Caki2 (cell line): ENCODE data around the gene EMP2. TPM values are rescaled to one million over a fixed set of nuclear protein-coding genes. Genes with fewer than 3 reads are reported as not detected.
"Not testable (repeated sequence)": the region's sequence is repeated elsewhere in the genome, so short reads cannot be mapped to it uniquely, and the experiment has no call there.

Source experiments
- DNase-seq: peaks from one replicate; pipeline ENCODE4 v3.0.0-alpha.2; 2015; ENCODE audit warnings: low read depth
- in situ Hi-C: cut with HindIII; loops from 2 replicates; pipeline ENCODE4 v1.10.0; 2016; ENCODE audit warnings: low sequenced_read_pairs, low pct_unique_long_range_greater_than_20kb, mixed read lengths
- total RNA-seq: library from RNA; depleted of rRNA; stranded (reverse); fragments of >200 nt; shearing (Covaris generic); gene quantifications from 2 replicates; pipeline ENCODE4 v1.2.3, GENCODE V29; 2014; ENCODE audit warnings: low replicate concordance

EMP2 gene
- total RNA-seq, 1 experiment from 2014 or later = 4.2 TPM

DNA sequence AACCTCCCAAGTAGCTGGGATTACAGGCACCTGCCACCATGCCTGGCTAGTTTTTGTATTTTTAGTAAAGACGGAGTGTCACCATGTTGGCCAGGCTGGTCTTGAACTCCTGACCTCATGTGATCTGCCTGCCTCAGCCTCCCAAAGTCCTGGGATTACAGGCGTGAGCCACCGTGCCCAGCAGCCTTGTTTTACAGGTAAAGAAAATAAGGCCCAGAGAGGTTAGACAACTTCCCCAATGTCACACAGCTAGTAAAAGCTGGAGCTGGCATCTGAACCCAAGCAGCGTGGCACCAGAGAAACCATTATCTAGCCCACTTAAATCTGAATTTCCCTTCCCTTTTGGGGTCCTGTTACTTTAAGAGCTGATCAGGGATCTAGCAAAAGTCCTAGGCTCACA, 20.6 kb downstream of the EMP2 start:
- in situ Hi-C loops, DNase-seq: not testable (repeated sequence)

- in situ Hi-C loops = no loop called here
- DNase-seq = no peak
Observed at GRCh38 chr16:10558746-10559641, 21.4 kb downstream of the EMP2 start.

DNA sequence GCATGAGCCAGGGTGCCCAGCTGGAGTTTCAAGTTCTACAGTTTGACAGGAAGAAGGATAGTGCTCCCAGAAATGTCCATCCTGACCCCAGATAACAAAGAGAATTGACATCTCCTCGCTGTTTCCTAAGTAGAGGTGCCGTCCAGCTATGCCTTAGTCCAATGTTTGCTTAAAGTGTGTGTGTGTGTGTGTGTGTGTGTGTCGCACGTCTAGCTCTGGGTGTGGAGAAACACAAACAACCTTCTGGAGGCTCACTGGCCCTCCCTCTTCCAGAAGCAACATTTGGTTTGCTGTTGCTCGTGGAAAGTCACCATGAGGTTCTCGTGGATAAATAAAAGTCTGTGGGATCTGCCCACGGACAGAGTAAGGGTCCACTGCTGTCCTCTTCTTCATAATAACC, 22.1 kb downstream of the EMP2 start:
- in situ Hi-C loops = no loop called here

DNA sequence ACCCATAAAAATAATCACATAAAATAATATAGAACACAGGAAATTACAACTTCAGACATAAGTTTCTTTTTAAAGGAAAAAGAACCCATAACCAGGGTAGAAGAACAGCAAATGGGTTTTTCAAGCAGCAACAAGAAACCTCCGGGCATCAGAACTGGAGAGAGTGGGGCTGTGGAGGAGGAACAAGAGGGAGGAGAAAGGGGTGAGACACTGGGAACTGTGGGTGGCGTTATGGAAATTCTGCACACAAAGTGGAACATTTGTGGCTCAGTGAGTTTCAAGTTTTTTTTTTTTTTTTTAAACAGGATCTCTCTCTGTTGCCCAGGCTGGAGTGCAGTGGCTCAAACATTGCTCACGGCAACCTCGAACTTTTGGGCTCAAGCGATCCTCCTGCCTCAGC, 22.6 kb downstream of the EMP2 start:
- DNase-seq = no peak
- in situ Hi-C loops = no loop called here

More for the DNA sequence above, 22.1 kb downstream of the EMP2 start:
- no peak for DNase-seq

GRCh38 chr16:10556236-10556635, 24.2 kb downstream of the EMP2 start:
- in situ Hi-C loops = no loop called here

GRCh38 chr16:10554569-10554968, 25.8 kb downstream of the EMP2 start:
- in situ Hi-C loops = no loop called here

More at GRCh38 chr16:10556236-10556635, 24.2 kb downstream of the EMP2 start:
- DNase-seq = no peak

DNA sequence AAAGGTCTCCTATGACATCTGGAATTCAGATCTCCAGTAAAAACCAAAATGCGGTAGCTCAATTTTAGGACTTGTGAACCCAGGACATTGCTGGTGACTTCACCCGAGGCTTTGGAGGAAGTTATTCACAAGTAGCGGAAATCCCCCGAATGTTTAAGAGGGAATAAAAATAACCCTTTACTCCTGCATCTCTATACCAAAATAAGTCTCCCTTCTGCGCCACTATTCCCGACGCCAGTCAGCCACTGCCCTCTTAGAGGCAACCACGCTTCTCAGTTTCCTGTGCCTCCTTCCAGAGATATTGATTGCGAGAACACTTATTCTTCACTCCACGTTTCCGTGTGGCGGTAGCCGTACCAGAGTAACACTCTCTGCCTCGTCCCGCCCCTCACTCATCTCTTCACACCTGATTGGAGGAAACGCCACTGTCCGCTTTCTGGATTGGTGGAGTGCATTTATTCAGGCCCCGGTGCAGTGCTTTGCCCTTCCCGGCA, 27.4 kb downstream of the EMP2 start:
- DNase-seq = no peak
- in situ Hi-C loops = no loop called here

More at GRCh38 chr16:10554569-10554968, 25.8 kb downstream of the EMP2 start:
- DNase-seq = no peak

DNA sequence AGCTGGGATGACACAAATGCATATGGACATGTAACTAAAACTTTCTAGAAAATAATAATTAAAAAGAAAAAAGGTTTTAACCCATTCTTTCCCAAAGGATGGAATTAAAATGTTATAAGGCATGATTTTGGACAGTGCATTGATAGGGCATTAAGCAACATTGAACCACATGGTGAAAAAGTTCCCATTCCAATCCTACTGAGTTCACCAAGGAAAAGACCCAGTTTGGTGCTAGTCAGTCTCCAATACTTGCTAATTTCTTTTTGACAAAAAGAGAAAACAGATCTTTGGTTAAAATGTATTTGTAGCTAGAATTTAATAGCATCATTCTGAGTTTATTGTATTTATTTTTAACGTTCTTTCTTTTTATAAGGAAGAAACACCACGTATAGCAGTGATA, 28.1 kb downstream of the EMP2 start:
- in situ Hi-C loops = no loop called here
- DNase-seq = no peak

GRCh38 chr16:10551881-10552280, 28.5 kb downstream of the EMP2 start:
- DNase-seq = no peak
- in situ Hi-C loops = no loop called here

DNA sequence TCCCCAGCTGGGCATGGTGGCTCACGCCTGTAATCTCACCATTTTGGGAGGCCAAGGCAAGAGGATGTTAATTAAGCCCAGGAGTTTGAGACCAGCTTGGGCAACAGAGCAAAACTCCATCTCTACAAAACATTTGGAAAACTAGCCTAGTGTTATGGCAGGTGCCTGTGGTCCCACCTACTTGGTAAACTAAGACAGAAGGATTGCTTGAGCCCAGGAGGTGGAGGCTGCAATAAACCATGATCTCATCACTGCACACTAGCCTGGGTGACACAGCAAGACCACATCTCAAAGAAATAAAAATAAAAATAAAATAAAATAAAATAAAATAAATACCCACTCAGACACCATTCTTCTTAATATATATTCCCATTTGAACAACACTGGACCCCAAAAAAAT, 32.0 kb downstream of the EMP2 start:
- in situ Hi-C loops = no loop called here
- DNase-seq = no peak

GRCh38 chr16:10547708-10548107, 32.7 kb downstream of the EMP2 start:
- no peak for DNase-seq
- in situ Hi-C loops = no loop called here

DNA sequence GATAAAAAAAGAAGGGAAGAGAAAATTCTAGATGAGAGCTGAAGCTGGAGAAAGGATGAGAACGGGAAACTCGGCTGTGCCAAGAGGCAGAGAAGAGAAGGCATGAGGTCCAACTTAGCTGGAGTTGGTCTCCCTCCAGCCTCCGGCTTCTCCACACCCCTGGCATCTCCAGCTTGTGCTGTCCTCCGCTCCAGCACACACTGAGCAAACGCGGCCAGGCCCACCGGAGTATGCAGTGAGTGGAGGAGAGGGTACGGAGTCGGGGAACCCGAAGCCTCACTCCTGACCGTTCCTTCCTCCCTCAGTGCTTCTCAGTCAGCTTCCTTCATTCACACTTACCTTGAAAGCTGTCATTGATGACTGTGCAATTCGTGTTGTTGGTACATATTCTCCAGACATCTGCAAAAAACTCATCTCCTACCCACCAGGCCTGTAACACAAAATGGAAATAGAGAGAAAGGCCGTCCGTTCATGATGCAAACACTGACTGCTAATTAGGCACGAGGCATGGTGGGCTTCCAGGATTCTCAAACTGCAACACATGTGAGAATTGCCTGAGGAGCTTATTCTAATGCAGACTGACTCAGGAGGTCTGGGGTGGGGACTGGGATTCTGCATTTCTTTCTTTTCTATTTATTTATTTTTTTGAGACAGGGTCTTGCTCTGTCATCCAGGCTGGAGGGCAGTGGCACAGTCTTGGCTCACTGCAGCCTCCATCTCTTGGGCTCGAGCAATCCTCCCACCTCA, 37.0 kb downstream of the EMP2 start:
- in situ Hi-C loops = no loop called here
- no peak for DNase-seq

GRCh38 chr16:10541366-10541765, 39.0 kb downstream of the EMP2 start:
- in situ Hi-C loops = no loop called here
- no peak for DNase-seq

DNA sequence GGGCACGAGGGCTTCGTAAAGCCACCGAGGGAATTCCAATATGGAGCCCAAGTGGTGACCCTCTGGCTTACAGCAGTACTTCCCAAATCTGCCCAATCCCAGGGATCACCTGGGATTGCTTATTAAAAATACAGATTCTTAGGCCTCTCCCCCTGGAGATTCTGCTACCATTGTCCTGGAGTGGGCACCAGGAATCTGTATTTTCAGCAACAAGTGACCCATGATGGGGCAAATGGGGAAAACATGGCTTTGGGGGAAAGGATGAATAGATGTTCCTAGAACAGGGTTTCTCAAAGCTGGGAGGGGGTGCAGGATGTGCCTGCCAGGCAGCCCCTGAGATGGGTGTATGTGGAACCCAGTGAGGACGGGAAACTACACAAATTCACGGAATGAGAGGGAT, 40.6 kb downstream of the EMP2 start:
- in situ Hi-C loops = no loop called here
- DNase-seq = no peak

GRCh38 chr16:10539236-10539635, 41.2 kb downstream of the EMP2 start:
- DNase-seq = no peak
- in situ Hi-C loops = no loop called here

DNA sequence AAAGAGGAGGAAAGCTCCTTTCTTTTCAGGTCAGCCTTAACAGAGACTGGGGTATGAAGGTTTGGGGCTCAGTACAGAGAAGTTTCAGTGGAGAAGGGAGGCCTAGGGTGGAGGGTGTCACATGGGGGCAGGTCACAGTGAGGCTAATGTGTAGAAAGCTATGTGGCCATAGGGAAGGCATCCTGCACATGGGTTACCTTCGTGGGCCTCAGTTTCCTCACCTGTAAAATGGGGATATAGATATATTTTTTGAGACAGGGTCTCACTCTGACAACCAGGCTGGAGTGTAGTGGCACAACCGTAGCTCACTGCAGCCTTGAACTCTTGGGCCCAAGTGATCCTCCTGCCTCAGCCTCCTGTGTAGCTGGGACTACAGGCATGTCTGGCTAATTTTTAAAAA, 41.8 kb downstream of the EMP2 start:
- in situ Hi-C loops = no loop called here
- no peak for DNase-seq

GRCh38 chr16:10537946-10538345, 42.5 kb downstream of the EMP2 start:
- in situ Hi-C loops = no loop called here
- no peak for DNase-seq

- DNase-seq = no peak
- in situ Hi-C loops = no loop called here
Observed at GRCh38 chr16:10536814-10537389, 43.5 kb downstream of the EMP2 start.

- DNase-seq = not testable (repeated sequence)
Observed at GRCh38 chr16:10536328-10536727, 44.1 kb downstream of the EMP2 start.

More at GRCh38 chr16:10536328-10536727, 44.1 kb downstream of the EMP2 start:
- in situ Hi-C loops = not testable (repeated sequence)
